ENCODE data around the gene DOK4.

DOK4 gene

GRCh38 chr16:57498031-57498430 lies 11.7 kb upstream of the DOK4 start:
- Histone ChIP-seq H3K4me3 (replicated peaks; ENCODE audit: insufficient read depth, low read length) (no peak overlapping the region), H3K27ac (replicated peaks) (no peak overlapping the region), H3K27me3 (ENCODE audit: insufficient read depth, poor library complexity, severe bottlenecking) (no peaks in the 10 kb centered on the region)
- DNase-seq (ENCODE audit: low read depth in 1 of 2, low spot score in 1 of 2), result no peak
- no peak for TF ChIP-seq SPI1 (IDR thresholded peaks at IDR 0.05; ENCODE audit: borderline replicate concordance, low read depth)
- TF ChIP-seq REST (IDR thresholded peaks at IDR 0.05; ENCODE audit: insufficient replicate concordance, low read depth), result no peak
- TF ChIP-seq GABPA (IDR thresholded peaks at IDR 0.05; ENCODE audit: low read depth), result no peak
- no peak for TF ChIP-seq POLR2AphosphoS5 (IDR thresholded peaks at IDR 0.05; ENCODE audit: low read depth)
- no peak for TF ChIP-seq CTCF (IDR thresholded peaks at IDR 0.05; ENCODE audit: insufficient read depth, low read length)

- H3K27ac ChIP-seq (replicated peaks), result no peak overlapping the region
These were observed 10.8 kb upstream of the DOK4 start for GRCh38 chr16:57497121-57497520.

GRCh38 chr16:57493767-57494166 lies 7.5 kb upstream of the DOK4 start:
- Histone ChIP-seq H3K4me3 (replicated peaks; ENCODE audit: insufficient read depth, low read length) (no peak overlapping the region), H3K27me3 (ENCODE audit: insufficient read depth, poor library complexity, severe bottlenecking) (no peaks in the 10 kb centered on the region), H3K27ac (replicated peaks) (no peak overlapping the region)
- no peak for DNase-seq (ENCODE audit: low read depth in 1 of 2, low spot score in 1 of 2)
- TF ChIP-seq REST (IDR thresholded peaks at IDR 0.05; ENCODE audit: insufficient replicate concordance, low read depth) (no peak), CTCF (IDR thresholded peaks at IDR 0.05; ENCODE audit: insufficient read depth, low read length) (no peak), SPI1 (IDR thresholded peaks at IDR 0.05; ENCODE audit: borderline replicate concordance, low read depth) (no peak), GABPA (IDR thresholded peaks at IDR 0.05; ENCODE audit: low read depth) (no peak)

More at GRCh38 chr16:57497121-57497520, 10.8 kb upstream of the DOK4 start:
- TF ChIP-seq CTCF (IDR thresholded peaks at IDR 0.05; ENCODE audit: insufficient read depth, low read length), result no peak
- no peak for TF ChIP-seq POLR2AphosphoS5 (IDR thresholded peaks at IDR 0.05; ENCODE audit: low read depth)
- no peak for TF ChIP-seq REST (IDR thresholded peaks at IDR 0.05; ENCODE audit: insufficient replicate concordance, low read depth)
- no peak for TF ChIP-seq SPI1 (IDR thresholded peaks at IDR 0.05; ENCODE audit: borderline replicate concordance, low read depth)
- TF ChIP-seq GABPA (IDR thresholded peaks at IDR 0.05; ENCODE audit: low read depth), result no peak
- no peaks in the 10 kb centered on the region for H3K27me3 ChIP-seq (ENCODE audit: insufficient read depth, poor library complexity, severe bottlenecking)
- DNase-seq (ENCODE audit: low read depth in 1 of 2, low spot score in 1 of 2), result no peak
- H3K4me3 ChIP-seq (replicated peaks; ENCODE audit: insufficient read depth, low read length), result no peak overlapping the region
